NT2/D1 (cell line): ENCODE measurements around the gene PALD1.

Experiments used
- SUZ12 ChIP-seq: IDR thresholded peaks from 2 replicates; pipeline ENCODE4 v1.6.1; 2011; ENCODE audit not compliant: insufficient read length, insufficient read depth; ENCODE audit errors: extremely low read depth
- YY1 ChIP-seq: IDR thresholded peaks from 2 replicates; pipeline ENCODE4 v1.6.1; 2011; ENCODE audit not compliant: insufficient read length, insufficient read depth
- ZNF274 ChIP-seq: IDR thresholded peaks from 2 replicates; pipeline ENCODE4 v1.6.1; 2011; ENCODE audit warnings: mild to moderate bottlenecking, low read depth, low read length

DNA sequence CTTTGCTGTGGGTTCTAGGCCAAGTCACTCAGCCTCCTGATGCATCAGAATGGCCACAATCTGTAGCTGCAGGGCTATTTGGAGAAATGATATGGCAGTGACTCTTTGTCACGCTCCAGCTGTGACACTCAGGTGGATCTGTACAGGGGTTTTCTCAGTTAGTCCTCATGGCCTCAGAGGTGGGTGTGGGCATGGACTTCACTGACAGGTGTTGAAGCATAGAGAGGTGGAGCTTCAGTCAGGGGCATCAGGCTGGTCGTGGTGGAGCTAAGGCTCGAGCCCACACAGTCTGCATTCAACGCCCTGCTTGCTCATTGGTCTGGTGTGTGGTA lies 21.2 kb downstream of the PALD1 start:
- TF ChIP-seq YY1 (no peak), SUZ12 (no peak), ZNF274 (no peak)
